Liver (tissue), 9 donors: ENCODE results near the gene EDC4. TPM values are rescaled to one million over a fixed set of nuclear protein-coding genes. Genes with fewer than 3 reads are reported as not detected.

Experiments
- DNase-seq: peaks from one replicate; pipeline ENCODE4 v3.0.0-alpha.2; 2017; ENCODE audit warnings: low spot score
- H3K27ac ChIP-seq, 2 donors: one replicate each; pipeline ENCODE4 v1.7.0; 2013; ENCODE audit warnings: inconsistent platforms in 2 of 2, low read length in 2 of 2, control low read depth in 1 of 2, low read depth in 1 of 2, mild to moderate bottlenecking in 1 of 2
- H3K27me3 ChIP-seq, 4 donors: one replicate each; pipeline versions ENCODE4 v1.6.1 to v1.7.0; 2013; ENCODE audit warnings: low read length in 3 of 4, inconsistent platforms in 1 of 4, mild to moderate bottlenecking in 1 of 4, moderate library complexity in 1 of 4; ENCODE audit not compliant: control insufficient read depth in 4 of 4, insufficient read depth in 4 of 4
- H3K36me3 ChIP-seq, 4 donors: one replicate each; pipeline versions ENCODE4 v1.6.1 to v1.7.0; 2013; ENCODE audit warnings: low read length in 3 of 4, mild to moderate bottlenecking in 3 of 4, low read depth in 1 of 4, moderate library complexity in 1 of 4; ENCODE audit not compliant: control insufficient read depth in 4 of 4, insufficient read depth in 3 of 4
- H3K4me1 ChIP-seq, 4 donors: one replicate each; pipeline versions ENCODE4 v1.6.1 to v1.7.0; 2013; ENCODE audit warnings: low read length in 3 of 4, mild to moderate bottlenecking in 3 of 4, moderate library complexity in 1 of 4; ENCODE audit not compliant: control insufficient read depth in 4 of 4, insufficient read depth in 4 of 4
- H3K4me3 ChIP-seq, 3 donors: one replicate each; pipeline versions ENCODE4 v1.6.1 to v1.7.0; 2013; ENCODE audit warnings: low read length in 3 of 3, control low read depth in 1 of 3, low read depth in 1 of 3, mild to moderate bottlenecking in 1 of 3
- H3K9ac ChIP-seq, 2 donors: one replicate each; pipeline ENCODE4 v1.7.0; 2013; ENCODE audit warnings: low read length in 2 of 2, mild to moderate bottlenecking in 2 of 2, moderate library complexity in 2 of 2, control low read depth in 1 of 2, low read depth in 1 of 2
- H3K9me3 ChIP-seq, 4 donors: one replicate each; pipeline versions ENCODE4 v1.6.1 to v1.7.0; 2013; ENCODE audit warnings: low read length in 3 of 4; ENCODE audit not compliant: control insufficient read depth in 4 of 4
- ATF3 ChIP-seq: IDR thresholded peaks from 2 replicates; pipeline ENCODE4 v1.6.1; 2016; ENCODE audit warnings: antibody characterized with exemption
- CTCF ChIP-seq: fragments of 150-350 bp; IDR thresholded peaks from 2 replicates; pipeline ENCODE4 v1.5.1; 2017; ENCODE audit warnings: improper control_type of control experiment, low read depth, low read length; ENCODE audit not compliant: missing input control
- EGR1 ChIP-seq, 2 donors: IDR thresholded peaks; 2 replicates each; pipeline ENCODE4 v1.6.1; 2016 to 2018; ENCODE audit warnings: antibody characterized with exemption in 2 of 2, low read depth in 2 of 2
- FOXA1 ChIP-seq: IDR thresholded peaks from 2 replicates; pipeline ENCODE4 v1.6.1; 2016; ENCODE audit warnings: antibody characterized with exemption
- FOXA2 ChIP-seq: IDR thresholded peaks from 2 replicates; pipeline ENCODE4 v1.6.1; 2016; ENCODE audit warnings: antibody characterized with exemption
- GABPA ChIP-seq, 2 donors: IDR thresholded peaks in 1 of 2; conservative IDR thresholded peaks in 1 of 2; 2 replicates each; pipeline ENCODE4 v1.6.1; 2016; ENCODE audit warnings: antibody characterized with exemption in 2 of 2, mild to moderate bottlenecking in 1 of 2, moderate library complexity in 1 of 2
- HNF4A ChIP-seq, 2 donors: conservative IDR thresholded peaks; 2 replicates each; pipeline ENCODE4 v1.6.1; 2016; ENCODE audit warnings: antibody characterized with exemption in 2 of 2, mild to moderate bottlenecking in 2 of 2
- HNF4G ChIP-seq: IDR thresholded peaks from 2 replicates; pipeline ENCODE4 v1.6.1; 2016; ENCODE audit warnings: antibody characterized with exemption
- JUND ChIP-seq, 2 donors: IDR thresholded peaks; 2 replicates each; pipeline ENCODE4 v1.6.1; 2016; ENCODE audit warnings: antibody characterized with exemption in 2 of 2
- MAX ChIP-seq: IDR thresholded peaks from 2 replicates; pipeline ENCODE4 v1.6.1; 2016; ENCODE audit warnings: antibody characterized with exemption
- NR2F2 ChIP-seq: IDR thresholded peaks from 2 replicates; pipeline ENCODE4 v1.6.1; 2016; ENCODE audit warnings: antibody characterized with exemption
- RAD21 ChIP-seq, 2 donors: IDR thresholded peaks; 2 replicates each; pipeline ENCODE4 v1.6.1; 2016; ENCODE audit warnings: antibody characterized with exemption in 2 of 2, mild to moderate bottlenecking in 2 of 2
- REST ChIP-seq: IDR thresholded peaks from 2 replicates; pipeline ENCODE4 v1.6.1; 2016; ENCODE audit warnings: antibody characterized with exemption, mild to moderate bottlenecking
- RXRA ChIP-seq, 2 donors: IDR thresholded peaks; 2 replicates each; pipeline ENCODE4 v1.6.1; 2017 to 2018; ENCODE audit warnings: antibody characterized with exemption in 2 of 2, mild to moderate bottlenecking in 1 of 2
- SP1 ChIP-seq: IDR thresholded peaks from 2 replicates; pipeline ENCODE4 v1.6.1; 2018; ENCODE audit warnings: antibody characterized with exemption, mild to moderate bottlenecking
- TAF1 ChIP-seq: conservative IDR thresholded peaks from 2 replicates; pipeline ENCODE4 v1.6.1; 2016; ENCODE audit warnings: antibody characterized with exemption, mild to moderate bottlenecking
- YY1 ChIP-seq: IDR thresholded peaks from 2 replicates; pipeline ENCODE4 v1.6.1; 2016; ENCODE audit warnings: antibody characterized with exemption, mild to moderate bottlenecking
- ZBTB33 ChIP-seq: IDR thresholded peaks from 2 replicates; pipeline ENCODE4 v1.6.1; 2016; ENCODE audit warnings: antibody characterized with exemption
- WGBS: extraction: QIAGEN DNeasy Blood & Tissue Kit; methylation state at CpG from one replicate; pipeline ENCODE4 v1.1.7; 2013; 5-methylcytosine and 5-hydroxymethylcytosine counted together
- polyA plus RNA-seq, 2 donors: library from polyadenylated mRNA; stranded (reverse) in 1 of 2; unstranded in 1 of 2; fragments of 200-250 nt in 1 of 2; fragments of >200 nt in 1 of 2; fragmentation: Nextera tagmentation in 1 of 2; extraction: Ambion mirVana in 1 of 2; gene quantifications; one replicate each; pipeline versions ENCODE4 v1.2.1 to v1.2.3, GENCODE V29; 2013 to 2015
- total RNA-seq, 2 donors: library from RNA; depleted of rRNA; stranded (reverse); fragments of >200 nt; gene quantifications; one replicate each; pipeline ENCODE4 v1.2.3, GENCODE V29; 2014
- donor health status: healthy.
- donor health status: healthy.
- donor health status: healthy.
- donor health status: healthy.
- donor health status: healthy.

Gene EDC4
- total and polyA plus RNA-seq, 4 donors: 17.7 to 26.8 (median 21.6) TPM

GRCh38 chr16:67885545-67885944 lies 12.7 kb downstream of the EDC4 start:
- DNase-seq: no peak
- Histone ChIP-seq H3K36me3 (peaks cover 12 to 35% (median 22%) of the 10 kb centered on the region in 4 donors), H3K9ac (no peak overlapping the region), H3K4me3 (no peak overlapping the region), H3K27me3 (no peaks in the 10 kb centered on the region), H3K4me1 (peaks cover 0 to 21% (median 9%) of the 10 kb centered on the region in 4 donors), H3K27ac (no peak overlapping the region), H3K9me3 (no peaks in the 10 kb centered on the region)
- 95% methylated on average over 12 of the region's 12 CpGs for WGBS
- TF ChIP-seq SP1 (no peak), FOXA2 (no peak), CTCF (no peak), ZBTB33 (no peak), TAF1 (no peak), REST (no peak), YY1 (no peak), FOXA1 (no peak), RXRA (IDR thresholded peaks at IDR 0.05) (no peak)

- Histone ChIP-seq H3K36me3 (peaks cover 9 to 30% (median 18%) of the 10 kb centered on the region in 4 donors), H3K9ac (no peak overlapping the region), H3K4me3 (no peak overlapping the region), H3K27ac (no peak overlapping the region), H3K27me3 (no peaks in the 10 kb centered on the region), H3K9me3 (no peaks in the 10 kb centered on the region), H3K4me1 (peaks cover 0 to 21% (median 9%) of the 10 kb centered on the region in 4 donors)
- no peak for DNase-seq
- WGBS: 97% methylated on average over 19 of the region's 19 CpGs
- no peak for TF ChIP-seq HNF4A (conservative IDR thresholded peaks at IDR 0.05)
- TF ChIP-seq NR2F2: no peak
- no peak for TF ChIP-seq GABPA (IDR thresholded peaks at IDR 0.05 in 1 of 2, conservative IDR thresholded peaks at IDR 0.05 in 1 of 2)
- TF ChIP-seq RAD21 (IDR thresholded peaks at IDR 0.05): no peak
- no peak for TF ChIP-seq JUND (IDR thresholded peaks at IDR 0.05)
- TF ChIP-seq EGR1 (IDR thresholded peaks at IDR 0.05; ENCODE audit: low read depth in 2 of 2): no peak
- no peak for TF ChIP-seq SP1
- no peak for TF ChIP-seq HNF4G
- no peak for TF ChIP-seq CTCF
- no peak for TF ChIP-seq YY1
- TF ChIP-seq ATF3: no peak
- no peak for TF ChIP-seq RXRA (IDR thresholded peaks at IDR 0.05)
- no peak for TF ChIP-seq FOXA1
- no peak for TF ChIP-seq MAX
- no peak for TF ChIP-seq REST
- TF ChIP-seq FOXA2: no peak
- TF ChIP-seq TAF1: no peak
Observed at GRCh38 chr16:67885976-67886375, 13.1 kb downstream of the EDC4 start.
